HG02970 (cell line): Measurements from ENCODE around the gene CMYA5.
"Not testable (repeated sequence)": the region's sequence is repeated elsewhere in the genome, so short reads cannot be mapped to it uniquely, and the experiment has no call there.

Source experiments
- ATAC-seq: cut with Tn5 transposase; IDR thresholded peaks from one replicate; pipeline ENCODE4 v1.9.1; 2021; ENCODE audit warnings: mild to moderate bottlenecking, moderate library complexity, moderate number of reproducible peaks; ENCODE audit not compliant: unreplicated experiment, low FRiP score

CMYA5 gene

GRCh38 chr5:79746642-79747569 lies 57.3 kb downstream of the CMYA5 start:
- ATAC-seq = no peak

GRCh38 chr5:79750611-79751510 lies 61.2 kb downstream of the CMYA5 start:
- no peak for ATAC-seq

GRCh38 chr5:79753092-79753491 lies 63.5 kb downstream of the CMYA5 start:
- ATAC-seq = no peak

GRCh38 chr5:79753877-79754645 lies 64.4 kb downstream of the CMYA5 start:
- ATAC-seq = no peak

GRCh38 chr5:79754865-79755555 lies 65.4 kb downstream of the CMYA5 start:
- no peak for ATAC-seq

GRCh38 chr5:79756076-79756475 lies 66.4 kb downstream of the CMYA5 start:
- no peak for ATAC-seq

GRCh38 chr5:79759436-79759835 lies 69.8 kb downstream of the CMYA5 start:
- ATAC-seq = no peak

GRCh38 chr5:79759848-79760247 lies 70.2 kb downstream of the CMYA5 start:
- no peak for ATAC-seq

GRCh38 chr5:79762929-79763328 lies 73.3 kb downstream of the CMYA5 start:
- no peak for ATAC-seq

GRCh38 chr5:79764147-79764546 lies 74.5 kb downstream of the CMYA5 start:
- not testable (repeated sequence) for ATAC-seq

GRCh38 chr5:79771387-79771786 lies 81.8 kb downstream of the CMYA5 start:
- ATAC-seq = no peak

GRCh38 chr5:79772651-79773050 lies 83.0 kb downstream of the CMYA5 start:
- no peak for ATAC-seq

GRCh38 chr5:79773612-79774011 lies 84.0 kb downstream of the CMYA5 start:
- no peak for ATAC-seq

- no peak for ATAC-seq
Measured at GRCh38 chr5:79774171-79774854, 84.7 kb downstream of the CMYA5 start.

- no peak for ATAC-seq
Measured at GRCh38 chr5:79774855-79775237, 85.2 kb downstream of the CMYA5 start.

GRCh38 chr5:79784741-79785140 lies 95.1 kb downstream of the CMYA5 start:
- not testable (repeated sequence) for ATAC-seq

- ATAC-seq = no peak
Measured at GRCh38 chr5:79785983-79786382, 96.3 kb downstream of the CMYA5 start.

- ATAC-seq = no peak
Measured at GRCh38 chr5:79787448-79787847, 97.8 kb downstream of the CMYA5 start.

GRCh38 chr5:79791843-79792242 lies 102.2 kb downstream of the CMYA5 start:
- no peak for ATAC-seq
